Hepatocyte (in vitro differentiated cells): Measurements from ENCODE around the gene HIP1. TPM values are rescaled to one million over a fixed set of nuclear protein-coding genes. Genes with fewer than 3 reads are reported as not detected.
"Not testable (repeated sequence)": the region's sequence is repeated elsewhere in the genome, so short reads cannot be mapped to it uniquely, and the experiment has no call there.

Source experiments
- DNase-seq: peaks from one replicate; pipeline ENCODE4 v3.0.0-alpha.2; 2016; ENCODE audit warnings: low spot score
- H2AFZ ChIP-seq: fragments of 200-600 bp; sonication (generic); 2 replicates; pipeline ENCODE4 v1.6.0; 2016; ENCODE audit warnings: antibody characterized with exemption, mild to moderate bottlenecking
- H3K27ac ChIP-seq: fragments of 200-600 bp; sonication (generic); 2 replicates; pipeline ENCODE4 v1.5.1; 2016; ENCODE audit warnings: mild to moderate bottlenecking
- H3K27me3 ChIP-seq: fragments of 200-600 bp; sonication (generic); 2 replicates; pipeline ENCODE4 v1.6.1; 2016
- H3K36me3 ChIP-seq: fragments of 200-600 bp; sonication (generic); replicated peaks from 2 replicates; pipeline ENCODE4 v1.5.1; 2016; ENCODE audit warnings: low read depth; ENCODE audit not compliant: insufficient read depth
- H3K4me1 ChIP-seq: fragments of 200-600 bp; sonication (generic); 2 replicates; pipeline ENCODE4 v1.5.1; 2016; ENCODE audit warnings: mild to moderate bottlenecking, moderate library complexity; ENCODE audit not compliant: insufficient read depth
- H3K4me2 ChIP-seq: fragments of 200-600 bp; sonication (generic); 2 replicates; pipeline ENCODE4 v1.6.0; 2016
- H3K4me3 ChIP-seq: fragments of 200-600 bp; sonication (generic); 2 replicates; pipeline ENCODE4 v1.5.1; 2016; ENCODE audit warnings: mild to moderate bottlenecking
- H3K79me2 ChIP-seq: fragments of 200-600 bp; sonication (generic); 2 replicates; pipeline ENCODE4 v1.6.0; 2017; ENCODE audit warnings: mild to moderate bottlenecking
- H3K9me2 ChIP-seq: fragments of 200-600 bp; sonication (generic); replicated peaks from 2 replicates; pipeline ENCODE4 v1.6.0; 2017; ENCODE audit warnings: mild to moderate bottlenecking; ENCODE audit not compliant: insufficient read depth
- H3K9me3 ChIP-seq: fragments of 200-600 bp; sonication (generic); 2 replicates; pipeline ENCODE4 v1.5.1; 2016; ENCODE audit warnings: low read depth, mild to moderate bottlenecking
- H4K20me1 ChIP-seq: fragments of 200-600 bp; sonication (generic); 2 replicates; pipeline ENCODE4 v1.6.0; 2016; ENCODE audit warnings: mild to moderate bottlenecking; ENCODE audit not compliant: insufficient read depth, poor library complexity, severe bottlenecking
- CTCF ChIP-seq: fragments of 200-600 bp; sonication (generic); IDR thresholded peaks from 2 replicates; pipeline ENCODE4 v1.5.1; 2016; ENCODE audit warnings: antibody characterized with exemption, mild to moderate bottlenecking; ENCODE audit not compliant: poor library complexity
- EZH2 ChIP-seq: fragments of 200-600 bp; sonication (generic); IDR thresholded peaks from 2 replicates; pipeline ENCODE4 v1.6.1; 2016; ENCODE audit warnings: antibody characterized with exemption, mild to moderate bottlenecking, borderline replicate concordance
- EZH2phosphoT487 ChIP-seq: fragments of 200-600 bp; sonication (generic); IDR thresholded peaks from one replicate; pipeline ENCODE4 v1.6.1; 2018; ENCODE audit warnings: antibody characterized with exemption, mild to moderate bottlenecking, low read depth, moderate library complexity; ENCODE audit not compliant: unreplicated experiment, severe bottlenecking
- WGBS: methylation state at CpG from one replicate; pipeline ENCODE4 v1.1.6; 2016; ENCODE audit warnings: low lambda C conversion rate; ENCODE audit errors: missing lambda C conversion rate; 5-methylcytosine and 5-hydroxymethylcytosine counted together
- polyA plus RNA-seq: library from polyadenylated mRNA; unstranded; fragments of >200 nt; fragmentation: Nextera tagmentation; extraction: Ambion mirVana; gene quantifications from 2 replicates; pipeline ENCODE4 v1.2.1, GENCODE V29; 2016
- total RNA-seq: library from RNA; depleted of rRNA; stranded (reverse); fragments of >200 nt; gene quantifications from 2 replicates; pipeline ENCODE4 v1.2.3, GENCODE V29; 2014

Gene HIP1
- total and polyA plus RNA-seq, 2 experiments from 2014 or later: 8.3 to 14.5 TPM

GRCh38 chr7:75762350-75762917, 23.7 kb upstream of the HIP1 start:
- TF ChIP-seq EZH2phosphoT487: no peak
- peak; percentile 83 for TF ChIP-seq CTCF
- peak; percentile 76 for DNase-seq

GRCh38 chr7:75761801-75762200, 23.1 kb upstream of the HIP1 start:
- H3K79me2 ChIP-seq, H3K27me3 ChIP-seq, H3K36me3 ChIP-seq, H4K20me1 ChIP-seq, H3K4me1 ChIP-seq, H3K27ac ChIP-seq, H2AFZ ChIP-seq, H3K4me2 ChIP-seq, H3K9me2 ChIP-seq, DNase-seq, H3K4me3 ChIP-seq, H3K9me3 ChIP-seq: not testable (repeated sequence)
- WGBS: 90% methylated on average over 3 of the region's 3 CpGs

More at GRCh38 chr7:75762350-75762917, 23.7 kb upstream of the HIP1 start:
- Histone ChIP-seq H3K9me3 (no peaks in the 10 kb centered on the region), H3K4me3 (no peak overlapping the region), H3K4me1 (no peaks in the 10 kb centered on the region), H3K27me3 (no peaks in the 10 kb centered on the region), H3K27ac (no peak overlapping the region), H3K79me2 (no peaks in the 10 kb centered on the region), H3K9me2 (no peaks in the 10 kb centered on the region), H3K4me2 (no peak overlapping the region), H3K36me3 (no peaks in the 10 kb centered on the region), H2AFZ (no peak overlapping the region), H4K20me1 (no peaks in the 10 kb centered on the region)
- 2% methylated on average over 2 of the region's 2 CpGs for WGBS

GRCh38 chr7:75758491-75758890, 19.8 kb upstream of the HIP1 start:
- TF ChIP-seq EZH2: no peak
- TF ChIP-seq CTCF: no peak
- no peak for TF ChIP-seq EZH2phosphoT487
- H3K4me3 ChIP-seq: no peak overlapping the region
- H3K27me3 ChIP-seq: no peaks in the 10 kb centered on the region
- no peaks in the 10 kb centered on the region for H3K4me1 ChIP-seq
- H3K9me2 ChIP-seq: no peaks in the 10 kb centered on the region
- no peaks in the 10 kb centered on the region for H3K9me3 ChIP-seq
- H2AFZ ChIP-seq: no peak overlapping the region
- 84% methylated on average over 2 of the region's 2 CpGs for WGBS
- no peaks in the 10 kb centered on the region for H3K36me3 ChIP-seq
- H3K79me2 ChIP-seq: no peaks in the 10 kb centered on the region
- H3K4me2 ChIP-seq: no peak overlapping the region
- no peaks in the 10 kb centered on the region for H4K20me1 ChIP-seq
- no peak for DNase-seq
- no peak overlapping the region for H3K27ac ChIP-seq

GRCh38 chr7:75757860-75758259, 19.1 kb upstream of the HIP1 start:
- Histone ChIP-seq H3K27ac (no peak overlapping the region), H3K9me2 (no peaks in the 10 kb centered on the region), H3K4me2 (no peak overlapping the region), H2AFZ (no peak overlapping the region), H3K27me3 (no peaks in the 10 kb centered on the region), H3K4me3 (no peak overlapping the region), H3K9me3 (no peaks in the 10 kb centered on the region), H3K36me3 (no peaks in the 10 kb centered on the region), H3K4me1 (no peaks in the 10 kb centered on the region), H4K20me1 (no peaks in the 10 kb centered on the region), H3K79me2 (no peaks in the 10 kb centered on the region)
- WGBS: 96% methylated on average over 7 of the region's 7 CpGs
- no peak for DNase-seq
- TF ChIP-seq CTCF (no peak), EZH2phosphoT487 (no peak), EZH2 (no peak)
